ENCODE data around the gene MAPK10. TPM values are rescaled to one million over a fixed set of nuclear protein-coding genes. Genes with fewer than 3 reads are reported as not detected.
"Not testable (repeated sequence)": the region's sequence is repeated elsewhere in the genome, so short reads cannot be mapped to it uniquely, and the experiment has no call there.

Gene MAPK10
- total RNA-seq, 1 donor from 2014 or later = 123 TPM

DNA sequence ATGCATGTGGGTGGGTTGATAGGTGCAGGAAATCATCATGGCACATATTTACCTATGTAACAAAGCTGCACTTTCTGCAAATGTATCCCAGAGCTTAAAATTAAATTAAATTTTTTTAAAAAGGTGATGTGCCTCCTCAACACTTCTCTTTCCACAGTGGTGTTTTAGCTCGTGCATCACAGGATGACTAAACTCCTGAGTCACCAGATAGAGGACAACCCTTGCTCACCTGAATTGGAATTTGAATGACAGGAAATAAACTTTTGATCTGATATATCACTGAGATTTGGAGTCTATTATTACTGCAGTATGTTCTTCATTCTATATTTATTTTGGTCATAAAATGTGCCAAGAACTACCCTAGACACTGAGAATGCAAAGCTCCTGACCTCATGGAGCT lies 185.3 kb downstream of the MAPK10 start:
- Histone ChIP-seq H3K4me1 (no peaks in the 10 kb centered on the region), H3K27me3 (no peaks in the 10 kb centered on the region), H3K36me3 (no peaks in the 10 kb centered on the region), H3K27ac (no peak overlapping the region), H3K9me3 (peaks cover 3% of the 10 kb centered on the region), H3K4me3 (no peak overlapping the region)
- no peak for DNase-seq (ENCODE audit: extremely low spot score in 2 of 2)
- TF ChIP-seq POLR2AphosphoS5 (IDR thresholded peaks at IDR 0.05; ENCODE audit: insufficient read depth in 1 of 2, low read depth in 1 of 2) = no peak
- no peak for TF ChIP-seq POLR2A (IDR thresholded peaks at IDR 0.05)
- TF ChIP-seq, protein P1, sequence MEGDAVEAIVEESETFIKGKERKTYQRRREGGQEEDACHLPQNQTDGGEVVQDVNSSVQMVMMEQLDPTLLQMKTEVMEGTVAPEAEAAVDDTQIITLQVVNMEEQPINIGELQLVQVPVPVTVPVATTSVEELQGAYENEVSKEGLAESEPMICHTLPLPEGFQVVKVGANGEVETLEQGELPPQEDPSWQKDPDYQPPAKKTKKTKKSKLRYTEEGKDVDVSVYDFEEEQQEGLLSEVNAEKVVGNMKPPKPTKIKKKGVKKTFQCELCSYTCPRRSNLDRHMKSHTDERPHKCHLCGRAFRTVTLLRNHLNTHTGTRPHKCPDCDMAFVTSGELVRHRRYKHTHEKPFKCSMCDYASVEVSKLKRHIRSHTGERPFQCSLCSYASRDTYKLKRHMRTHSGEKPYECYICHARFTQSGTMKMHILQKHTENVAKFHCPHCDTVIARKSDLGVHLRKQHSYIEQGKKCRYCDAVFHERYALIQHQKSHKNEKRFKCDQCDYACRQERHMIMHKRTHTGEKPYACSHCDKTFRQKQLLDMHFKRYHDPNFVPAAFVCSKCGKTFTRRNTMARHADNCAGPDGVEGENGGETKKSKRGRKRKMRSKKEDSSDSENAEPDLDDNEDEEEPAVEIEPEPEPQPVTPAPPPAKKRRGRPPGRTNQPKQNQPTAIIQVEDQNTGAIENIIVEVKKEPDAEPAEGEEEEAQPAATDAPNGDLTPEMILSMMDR (IDR thresholded peaks at IDR 0.05) = no peak
- intact Hi-C loops (cut with DNase I) = no loop called here

DNA sequence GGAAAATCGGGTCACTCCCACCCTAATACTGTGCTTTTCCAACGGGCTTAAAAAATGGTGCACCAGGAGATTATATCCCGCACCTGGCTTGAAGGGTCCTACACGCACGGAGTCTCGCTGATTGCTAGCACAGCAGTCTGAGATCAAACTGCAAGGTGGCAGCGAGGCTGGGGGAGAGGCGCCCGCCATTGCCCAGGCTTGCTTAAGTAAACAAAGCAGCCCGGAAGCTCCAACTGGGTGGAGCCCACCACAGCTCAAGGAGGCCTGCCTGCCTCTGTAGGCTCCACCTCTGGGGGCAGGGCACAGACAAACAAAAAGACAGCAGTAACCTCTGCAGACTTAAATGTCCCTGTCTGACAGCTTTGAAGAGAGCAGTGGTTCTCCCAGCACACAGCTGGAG lies 191.5 kb downstream of the MAPK10 start:
- H3K4me1 ChIP-seq; H3K27ac ChIP-seq; intact Hi-C loops (cut with DNase I); H3K4me3 ChIP-seq; DNase-seq (ENCODE audit: extremely low spot score in 2 of 2); H3K36me3 ChIP-seq; H3K27me3 ChIP-seq; H3K9me3 ChIP-seq: not testable (repeated sequence)

DNA sequence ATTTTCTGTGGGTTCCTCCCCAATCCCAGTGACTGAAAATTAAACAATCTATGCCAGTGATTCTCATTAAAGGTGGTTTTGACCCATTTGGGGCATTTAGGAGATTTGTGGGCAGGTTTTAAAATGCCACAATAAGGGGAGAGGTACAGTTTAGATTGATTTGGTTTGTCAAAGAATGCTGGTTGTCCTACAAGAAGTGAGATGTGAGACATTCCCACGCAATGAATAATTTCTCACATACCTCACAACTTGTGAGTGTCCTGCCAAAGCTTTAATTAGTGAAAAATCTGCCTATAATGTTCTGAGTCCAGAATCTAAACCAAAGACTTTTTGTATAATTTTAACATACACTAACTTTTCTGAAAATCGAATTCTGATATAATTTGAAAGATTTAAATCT lies 199.4 kb downstream of the MAPK10 start:
- intact Hi-C loops (cut with DNase I) = no loop called here
- Histone ChIP-seq H3K4me1 (no peaks in the 10 kb centered on the region), H3K9me3 (no peaks in the 10 kb centered on the region), H3K27ac (no peak overlapping the region), H3K36me3 (no peaks in the 10 kb centered on the region), H3K4me3 (no peak overlapping the region), H3K27me3 (no peaks in the 10 kb centered on the region)
- no peak for DNase-seq (ENCODE audit: extremely low spot score in 2 of 2)
- TF ChIP-seq, protein P1 (IDR thresholded peaks at IDR 0.05) = no peak
- no peak for TF ChIP-seq POLR2AphosphoS5 (IDR thresholded peaks at IDR 0.05; ENCODE audit: insufficient read depth in 1 of 2, low read depth in 1 of 2)
- TF ChIP-seq POLR2A (IDR thresholded peaks at IDR 0.05) = no peak

DNA sequence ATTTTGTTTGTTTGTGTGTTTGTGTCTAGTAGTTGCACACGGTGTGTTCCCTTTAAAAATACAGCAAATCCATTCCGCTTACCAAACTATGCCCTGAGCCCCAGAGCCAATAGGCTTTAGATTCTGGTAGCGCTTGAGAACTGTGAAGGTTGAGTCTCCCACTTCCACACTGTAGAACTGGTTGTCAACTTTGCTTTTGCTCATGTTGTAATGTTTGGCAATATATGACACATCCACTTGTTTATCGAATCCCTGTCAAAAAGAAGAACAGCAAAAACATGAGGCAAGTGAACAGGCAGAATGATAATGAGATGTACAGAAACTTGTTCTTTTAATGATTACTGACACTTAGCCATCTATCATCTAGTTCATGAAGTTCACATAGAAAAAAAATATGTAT lies 200.6 kb downstream of the MAPK10 start:
- intact Hi-C loops (cut with DNase I) = no loop called here
- Histone ChIP-seq H3K27me3 (no peaks in the 10 kb centered on the region), H3K36me3 (no peaks in the 10 kb centered on the region), H3K4me3 (no peak overlapping the region), H3K27ac (no peak overlapping the region), H3K9me3 (no peaks in the 10 kb centered on the region), H3K4me1 (no peaks in the 10 kb centered on the region)
- DNase-seq (ENCODE audit: extremely low spot score in 2 of 2) = no peak
- TF ChIP-seq, protein P1 (IDR thresholded peaks at IDR 0.05) = no peak
- TF ChIP-seq POLR2A (IDR thresholded peaks at IDR 0.05) (no peak), POLR2AphosphoS5 (IDR thresholded peaks at IDR 0.05; ENCODE audit: insufficient read depth in 1 of 2, low read depth in 1 of 2) (no peak)

DNA sequence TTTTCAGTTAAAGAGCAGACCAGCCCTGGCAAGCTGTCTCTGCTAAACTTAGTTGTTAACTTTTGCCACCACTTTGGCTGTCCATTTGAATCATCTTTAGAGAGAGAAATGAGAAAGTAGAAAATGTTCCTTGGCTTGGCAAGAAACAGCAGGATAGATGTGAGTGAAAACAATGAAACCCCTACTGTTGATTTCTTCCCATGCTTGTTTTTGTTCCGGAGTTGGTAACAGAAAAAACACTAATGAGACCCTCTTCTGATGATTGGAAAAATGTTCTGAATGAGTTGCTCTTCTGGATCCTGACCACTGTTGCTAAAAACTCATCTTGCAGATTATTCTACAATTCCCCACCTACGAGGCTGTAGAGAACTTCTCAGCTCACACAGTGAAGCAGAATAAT lies 203.3 kb downstream of the MAPK10 start:
- no peaks in the 10 kb centered on the region for H3K36me3 ChIP-seq

More for the DNA sequence above, 203.3 kb downstream of the MAPK10 start:
- TF ChIP-seq, protein P1 (IDR thresholded peaks at IDR 0.05) = no peak
- no peak for TF ChIP-seq POLR2AphosphoS5 (IDR thresholded peaks at IDR 0.05; ENCODE audit: insufficient read depth in 1 of 2, low read depth in 1 of 2)
- TF ChIP-seq POLR2A (IDR thresholded peaks at IDR 0.05) = no peak
- DNase-seq (ENCODE audit: extremely low spot score in 2 of 2) = no peak
- intact Hi-C loops (cut with DNase I) = no loop called here
- no peak overlapping the region for H3K4me3 ChIP-seq
- H3K4me1 ChIP-seq = no peaks in the 10 kb centered on the region
- no peak overlapping the region for H3K27ac ChIP-seq
- no peaks in the 10 kb centered on the region for H3K27me3 ChIP-seq
- no peaks in the 10 kb centered on the region for H3K9me3 ChIP-seq
